ENCODE results near the gene NCEH1. TPM values are rescaled to one million over a fixed set of nuclear protein-coding genes. Genes with fewer than 3 reads are reported as not detected.
A peak's percentile ranks its signal among the peaks of the same experiment; 100 is the strongest.

The NCEH1 gene
- polyA plus RNA-seq, 3 donors from 2014 or later: 3.0 to 7.1 (median 4.5) TPM

GRCh38 chr3:172617013-172617706 lies 93.7 kb downstream of the NCEH1 start:
- no peak for DNase-seq
- Mint-ChIP-seq H3K36me3 (no peaks in the 10 kb centered on the region), H3K9me3 (no peaks in the 10 kb centered on the region), H3K27ac (peak overlapping the region in 3 of 6 donors; percentile 14 to 85 (median 37)), H3K4me1 (peaks cover 33 to 36% of the 10 kb centered on the region in 2 donors), H3K27me3 (ENCODE audit: low read depth in 3 of 3) (peaks cover 0 to under 1% (median 0%) of the 10 kb centered on the region in 3 donors), H3K4me3 (no peak overlapping the region)

GRCh38 chr3:172616031-172616461 lies 94.8 kb downstream of the NCEH1 start:
- Mint-ChIP-seq H3K4me3 (peak overlapping the region; percentile 73 to 87 (median 76)), H3K27me3 (ENCODE audit: low read depth in 3 of 3) (no peaks in the 10 kb centered on the region)

GRCh38 chr3:172615296-172615695 lies 95.6 kb downstream of the NCEH1 start:
- H3K9me3 Mint-ChIP-seq: peaks cover 0 to 6% (median 3%) of the 10 kb centered on the region in 6 donors
- H3K27ac Mint-ChIP-seq: peak overlapping the region; percentile 76 to 92 (median 85)
- DNase-seq: no peak
- no peaks in the 10 kb centered on the region for H3K27me3 Mint-ChIP-seq (ENCODE audit: low read depth in 3 of 3)
- peaks cover 0 to 8% (median 5%) of the 10 kb centered on the region in 3 donors for H3K36me3 Mint-ChIP-seq
- H3K4me3 Mint-ChIP-seq: peak overlapping the region in 2 of 5 donors; percentile 86 to 87
- peaks cover 32 to 35% of the 10 kb centered on the region in 2 donors for H3K4me1 Mint-ChIP-seq

More at GRCh38 chr3:172616031-172616461, 94.8 kb downstream of the NCEH1 start:
- Mint-ChIP-seq H3K36me3 (peaks cover 0 to under 1% (median under 1%) of the 10 kb centered on the region in 3 donors), H3K9me3 (peaks cover 0 to 2% (median under 1%) of the 10 kb centered on the region in 6 donors), H3K27ac (peak overlapping the region; percentile 76 to 92 (median 85)), H3K4me1 (peaks cover 32 to 35% of the 10 kb centered on the region in 2 donors)
- DNase-seq: no peak

- peaks cover 32 to 35% of the 10 kb centered on the region in 2 donors for H3K4me1 Mint-ChIP-seq
- H3K9me3 Mint-ChIP-seq: peaks cover 0 to 6% (median 4%) of the 10 kb centered on the region in 6 donors
- H3K27ac Mint-ChIP-seq: peak overlapping the region in 5 of 6 donors; percentile 34 to 79 (median 57)
- peaks cover 0 to 10% (median 8%) of the 10 kb centered on the region in 3 donors for H3K36me3 Mint-ChIP-seq
- no peaks in the 10 kb centered on the region for H3K27me3 Mint-ChIP-seq (ENCODE audit: low read depth in 3 of 3)
- peak overlapping the region in 3 of 5 donors; percentile 3 to 33 (median 17) for H3K4me3 Mint-ChIP-seq
- no peak for DNase-seq
Measured at GRCh38 chr3:172614340-172615274, 96.3 kb downstream of the NCEH1 start.

- H3K27ac Mint-ChIP-seq: peak overlapping the region in 1 of 6 donors; percentile 57
- H3K9me3 Mint-ChIP-seq: peaks cover 0 to 6% (median 4%) of the 10 kb centered on the region in 6 donors
- H3K27me3 Mint-ChIP-seq (ENCODE audit: low read depth in 3 of 3): peaks cover 0 to 2% (median 0%) of the 10 kb centered on the region in 3 donors
- no peak for DNase-seq
- peaks cover 32 to 35% of the 10 kb centered on the region in 2 donors for H3K4me1 Mint-ChIP-seq
- no peak overlapping the region for H3K4me3 Mint-ChIP-seq
- H3K36me3 Mint-ChIP-seq: peaks cover 0 to 10% (median 8%) of the 10 kb centered on the region in 3 donors
Measured at GRCh38 chr3:172613845-172614244, 97.0 kb downstream of the NCEH1 start.

GRCh38 chr3:172612871-172613678 lies 97.8 kb downstream of the NCEH1 start:
- Mint-ChIP-seq H3K4me1 (peaks cover 32 to 35% of the 10 kb centered on the region in 2 donors), H3K4me3 (no peak overlapping the region), H3K27me3 (ENCODE audit: low read depth in 3 of 3) (peaks cover 0 to 2% (median 0%) of the 10 kb centered on the region in 3 donors), H3K27ac (no peak overlapping the region), H3K36me3 (peaks cover 0 to 10% (median 8%) of the 10 kb centered on the region in 3 donors), H3K9me3 (peaks cover 0 to 6% (median 4%) of the 10 kb centered on the region in 6 donors)
- no peak for DNase-seq

- Mint-ChIP-seq H3K27me3 (ENCODE audit: low read depth in 3 of 3) (peaks cover 0 to 2% (median 0%) of the 10 kb centered on the region in 3 donors), H3K9me3 (peaks cover 0 to 6% (median 4%) of the 10 kb centered on the region in 6 donors), H3K4me3 (no peak overlapping the region), H3K27ac (no peak overlapping the region), H3K36me3 (peaks cover 0 to 10% (median 8%) of the 10 kb centered on the region in 3 donors), H3K4me1 (peaks cover 15 to 18% of the 10 kb centered on the region in 2 donors)
- DNase-seq: no peak
Measured at GRCh38 chr3:172609750-172610149, 101.1 kb downstream of the NCEH1 start.

- Mint-ChIP-seq H3K9me3 (peaks cover 0 to 6% (median 4%) of the 10 kb centered on the region in 6 donors), H3K4me3 (no peak overlapping the region), H3K27me3 (ENCODE audit: low read depth in 3 of 3) (peaks cover 0 to 2% (median 0%) of the 10 kb centered on the region in 3 donors), H3K4me1 (peaks cover 12 to 13% of the 10 kb centered on the region in 2 donors), H3K27ac (no peak overlapping the region), H3K36me3 (peaks cover 0 to 10% (median 8%) of the 10 kb centered on the region in 3 donors)
- no peak for DNase-seq
Measured at GRCh38 chr3:172608575-172608974, 102.3 kb downstream of the NCEH1 start.

GRCh38 chr3:172607305-172608121 lies 103.4 kb downstream of the NCEH1 start:
- Mint-ChIP-seq H3K4me3 (no peak overlapping the region), H3K27ac (no peak overlapping the region), H3K9me3 (peaks cover 0 to 6% (median 4%) of the 10 kb centered on the region in 6 donors), H3K27me3 (ENCODE audit: low read depth in 3 of 3) (peaks cover 0 to 5% (median 0%) of the 10 kb centered on the region in 3 donors), H3K36me3 (peaks cover 0 to 10% (median 8%) of the 10 kb centered on the region in 3 donors), H3K4me1 (peaks cover 12 to 13% of the 10 kb centered on the region in 2 donors)
- DNase-seq: no peak

- no peak for DNase-seq
- Mint-ChIP-seq H3K9me3 (peaks cover 0 to 6% (median 3%) of the 10 kb centered on the region in 6 donors), H3K27ac (no peak overlapping the region), H3K4me3 (no peak overlapping the region), H3K36me3 (peaks cover 0 to 9% (median 6%) of the 10 kb centered on the region in 3 donors), H3K4me1 (peaks cover 12 to 13% of the 10 kb centered on the region in 2 donors), H3K27me3 (ENCODE audit: low read depth in 3 of 3) (peaks cover 0 to 5% (median 0%) of the 10 kb centered on the region in 3 donors)
Measured at GRCh38 chr3:172606021-172606420, 104.8 kb downstream of the NCEH1 start.

GRCh38 chr3:172604895-172605646 lies 105.8 kb downstream of the NCEH1 start:
- peaks cover 12 to 13% of the 10 kb centered on the region in 2 donors for H3K4me1 Mint-ChIP-seq
- peaks cover 0 to 4% (median 0%) of the 10 kb centered on the region in 3 donors for H3K36me3 Mint-ChIP-seq
- peak overlapping the region in 4 of 5 donors; percentile 17 to 34 (median 30) for H3K4me3 Mint-ChIP-seq
- peaks cover 0 to 5% (median 0%) of the 10 kb centered on the region in 3 donors for H3K27me3 Mint-ChIP-seq (ENCODE audit: low read depth in 3 of 3)
- H3K9me3 Mint-ChIP-seq: peaks cover 0 to 2% (median 0%) of the 10 kb centered on the region in 6 donors
- DNase-seq: no peak
- peak overlapping the region in 2 of 6 donors; percentile 17 to 53 for H3K27ac Mint-ChIP-seq

All from immature natural killer cell (primary cell).